WTC11 (cell line): Measurements from ENCODE around the gene THOC2. TPM values are rescaled to one million over a fixed set of nuclear protein-coding genes. Genes with fewer than 3 reads are reported as not detected.

Source experiments
- ATAC-seq: fragments of 200-7000 bp; cut with Tn5 transposase; 2 replicates; pipeline ENCODE4 v1.10.0; 2021; ENCODE audit warnings: mild to moderate bottlenecking, moderate library complexity
- CTCF ChIA-PET: fragments of 300-600 bp; sonication (Branson Sonifier 250); formaldehyde crosslinking; loops from one replicate; lab custom pipeline; 2021; ENCODE audit warnings: antibody characterized with exemption; lab: Charles Lee
- POLR2A ChIA-PET: fragments of 350-600 bp; sonication (Branson Sonifier 250); formaldehyde crosslinking; loops from one replicate; lab custom pipeline; 2021; ENCODE audit warnings: antibody characterized with exemption; lab: Charles Lee
- DNase-seq: peaks from one replicate; pipeline ENCODE4 v3.0.0; 2021; ENCODE audit warnings: low spot score
- H3K27ac Mint-ChIP-seq: 2 replicates; pipeline ENCODE4 v1.8.0; 2021; ENCODE audit warnings: mixed read lengths
- H3K27me3 Mint-ChIP-seq: 2 replicates; pipeline ENCODE4 v1.8.0; 2021; ENCODE audit warnings: low read depth, mild to moderate bottlenecking, moderate library complexity, mixed read lengths
- H3K36me3 Mint-ChIP-seq: 2 replicates; pipeline ENCODE4 v1.8.0; 2021; ENCODE audit warnings: mixed read lengths
- H3K4me1 Mint-ChIP-seq: 2 replicates; pipeline ENCODE4 v1.8.0; 2022; ENCODE audit warnings: mixed read lengths
- H3K4me3 Mint-ChIP-seq: 2 replicates; pipeline ENCODE4 v1.8.0; 2021; ENCODE audit warnings: mild to moderate bottlenecking, moderate library complexity, mixed read lengths
- H3K9me3 Mint-ChIP-seq: 2 replicates; pipeline ENCODE4 v1.8.0; 2021; ENCODE audit warnings: mixed read lengths
- AFF4 ChIP-seq: sonication (generic); formaldehyde crosslinking; IDR thresholded peaks from 2 replicates; pipeline ENCODE4 v1.8.1; 2023; ENCODE audit warnings: mild to moderate bottlenecking, missing genetic modification reagents, borderline replicate concordance
- CREM ChIP-seq: sonication (generic); formaldehyde crosslinking; IDR thresholded peaks from 2 replicates; pipeline ENCODE4 v1.8.1; 2022; ENCODE audit warnings: mild to moderate bottlenecking, missing genetic modification reagents, moderate library complexity
- E2F1 ChIP-seq: sonication (generic); formaldehyde crosslinking; IDR thresholded peaks from 2 replicates; pipeline ENCODE4 v1.8.0; 2022; ENCODE audit warnings: mild to moderate bottlenecking, missing genetic modification reagents
- ETV6 ChIP-seq: sonication (generic); formaldehyde crosslinking; IDR thresholded peaks from 2 replicates; pipeline ENCODE4 v1.8.1; 2022; ENCODE audit warnings: mild to moderate bottlenecking, missing genetic modification reagents
- MAX ChIP-seq: sonication (generic); formaldehyde crosslinking; IDR thresholded peaks from 2 replicates; pipeline ENCODE4 v1.8.0; 2022; ENCODE audit warnings: mild to moderate bottlenecking, missing genetic modification reagents
- PREB ChIP-seq: sonication (generic); formaldehyde crosslinking; IDR thresholded peaks from 2 replicates; pipeline ENCODE4 v1.8.1; 2022; ENCODE audit warnings: mild to moderate bottlenecking, missing genetic modification reagents, moderate library complexity, borderline replicate concordance
- STAT6 ChIP-seq: sonication (generic); formaldehyde crosslinking; conservative IDR thresholded peaks from 2 replicates; pipeline ENCODE4 v1.8.1; 2023; ENCODE audit warnings: mild to moderate bottlenecking, low read depth, missing genetic modification reagents, moderate library complexity
- TP53 ChIP-seq: sonication (generic); formaldehyde crosslinking; IDR thresholded peaks from 2 replicates; pipeline ENCODE4 v1.8.1; 2023; ENCODE audit warnings: mild to moderate bottlenecking, missing genetic modification reagents
- USF2 ChIP-seq: sonication (generic); formaldehyde crosslinking; IDR thresholded peaks from 2 replicates; pipeline ENCODE4 v1.8.1; 2023; ENCODE audit warnings: mild to moderate bottlenecking, missing genetic modification reagents, moderate library complexity
- ZNF121 ChIP-seq: sonication (generic); formaldehyde crosslinking; IDR thresholded peaks from 2 replicates; pipeline ENCODE4 v1.8.0; 2023; ENCODE audit warnings: missing genetic modification reagents
- ZNF138 ChIP-seq: sonication (generic); formaldehyde crosslinking; conservative IDR thresholded peaks from 2 replicates; pipeline ENCODE4 v1.8.1; 2022; ENCODE audit warnings: mild to moderate bottlenecking, moderate library complexity, missing genetic modification reagents
- ZNF416 ChIP-seq: fragments of 250-450 bp; sonication (Bioruptor Pico); IDR thresholded peaks from 2 replicates; pipeline ENCODE4 v1.9.0; 2021; ENCODE audit warnings: mild to moderate bottlenecking, inconsistent platforms
- ZNF425 ChIP-seq: fragments of 250-450 bp; sonication (Bioruptor Pico); conservative IDR thresholded peaks from 2 replicates; pipeline ENCODE4 v1.9.0; 2021; ENCODE audit warnings: mild to moderate bottlenecking
- total RNA-seq: library from RNA; stranded (reverse); gene quantifications from 3 replicates; pipeline ENCODE4 v1.2.3, GENCODE V29; 2021

The THOC2 gene
- total RNA-seq, 1 experiment from 2014 or later: 66.1 TPM

GRCh38 chrX:123590842-123591486, 141.9 kb downstream of the THOC2 start (continued):
- TF ChIP-seq ETV6 (CRISPR knock-in tag): no peak

GRCh38 chrX:123588723-123589122, 144.1 kb downstream of the THOC2 start:
- H3K27ac Mint-ChIP-seq: no peak overlapping the region
- TF ChIP-seq USF2: no peak
- TF ChIP-seq ZNF121 (CRISPR knock-in tag): no peak
- no peak for TF ChIP-seq ZNF138 (CRISPR knock-in tag)
- no peak for TF ChIP-seq MAX (CRISPR knock-in tag)
- no peak for TF ChIP-seq CREM (CRISPR knock-in tag)
- TF ChIP-seq TP53: no peak
- no peak for TF ChIP-seq ZNF416
- no peak for TF ChIP-seq STAT6 (CRISPR knock-in tag)
- H3K9me3 Mint-ChIP-seq: no peaks in the 10 kb centered on the region
- H3K27me3 Mint-ChIP-seq: no peaks in the 10 kb centered on the region
- ATAC-seq (no peak), DNase-seq (no peak)
- ChIA-PET CTCF (no interaction called here), POLR2A (no interaction called here)
- H3K4me1 Mint-ChIP-seq: peaks cover 5% of the 10 kb centered on the region
- no peak overlapping the region for H3K4me3 Mint-ChIP-seq
- H3K36me3 Mint-ChIP-seq: no peaks in the 10 kb centered on the region

- Mint-ChIP-seq H3K36me3 (peaks cover 2% of the 10 kb centered on the region), H3K27ac (no peak overlapping the region), H3K27me3 (peaks cover under 1% of the 10 kb centered on the region; the same call in 1 of the 2 replicates), H3K4me1 (peaks cover 30% of the 10 kb centered on the region), H3K9me3 (peaks cover 2% of the 10 kb centered on the region; the same call in 1 of the 2 replicates), H3K4me3 (no peak overlapping the region)
- no peak for DNase-seq
- ChIA-PET POLR2A (interaction anchor here (1.3 kb wide), 1 partner anchor 67 kb away, joined by 3 read pairs; no protein-coding TSS in a partner anchor), CTCF (no interaction called here)
- TF ChIP-seq E2F1: no peak
- ATAC-seq: no peak
Measured at GRCh38 chrX:123581586-123581985, 151.3 kb downstream of the THOC2 start.

- ATAC-seq: no peak
- CTCF ChIA-PET: no interaction called here
- H3K4me1 Mint-ChIP-seq: peaks cover 30% of the 10 kb centered on the region
- POLR2A ChIA-PET: no interaction called here
- peaks cover 5% of the 10 kb centered on the region for H3K36me3 Mint-ChIP-seq
- H3K27ac Mint-ChIP-seq: peak overlapping the region; percentile 84
- peaks cover 8% of the 10 kb centered on the region; the same call in 1 of the 2 replicates for H3K9me3 Mint-ChIP-seq
- peaks cover 3% of the 10 kb centered on the region; the same call in 1 of the 2 replicates for H3K27me3 Mint-ChIP-seq
- H3K4me3 Mint-ChIP-seq: no peak overlapping the region
- no peak for DNase-seq
- no peak for TF ChIP-seq PREB (CRISPR knock-in tag)
- TF ChIP-seq ZNF425 (CRISPR knock-in tag): no peak
- no peak for TF ChIP-seq AFF4 (CRISPR knock-in tag)
Measured at GRCh38 chrX:123580792-123581191, 152.1 kb downstream of the THOC2 start.
